ENCODE results near the gene CYP26C1. TPM values are rescaled to one million over a fixed set of nuclear protein-coding genes. Genes with fewer than 3 reads are reported as not detected.

The CYP26C1 gene
- total and polyA plus RNA-seq, 9 of the 15 experiments (the other 6 are each of a cell fraction or from before 2014, with no cell fraction given), result 0.07 to 0.09 (median 0.07) TPM; not detected in 6

DNA sequence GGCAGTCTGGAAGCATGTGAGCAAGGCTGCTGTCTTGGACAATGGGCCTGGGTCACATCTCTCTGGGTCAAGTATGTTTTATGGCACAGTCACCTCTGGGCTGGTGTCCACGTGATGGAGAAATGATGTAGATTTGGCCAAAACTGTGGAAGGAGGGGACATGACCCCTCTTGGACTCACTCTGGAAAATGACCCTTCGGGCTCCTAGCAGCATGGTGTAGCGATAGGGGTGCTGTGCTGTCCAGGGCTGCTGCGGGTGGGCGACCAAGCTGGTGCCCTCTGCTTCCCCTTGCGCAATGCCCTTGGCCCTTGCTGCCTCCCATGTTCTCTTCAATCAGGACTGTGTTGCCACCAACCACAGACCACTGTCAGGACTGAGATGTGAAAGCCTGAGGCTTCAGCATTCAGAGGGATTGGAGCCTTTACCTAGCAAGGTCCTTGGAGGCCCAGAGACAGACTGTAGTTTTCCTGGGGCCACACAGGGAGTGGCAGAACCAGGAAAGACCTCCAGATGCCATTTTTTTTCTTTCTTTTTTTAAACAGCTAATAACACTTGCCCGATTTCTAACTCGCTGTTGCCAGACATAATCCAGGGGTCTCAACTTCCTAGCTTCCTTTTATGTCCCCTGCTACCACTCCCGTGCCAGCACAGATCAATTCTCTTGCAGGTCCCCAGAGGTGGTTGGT is 19.2 kb downstream of the CYP26C1 start:
- in situ Hi-C loops (cut with MboI), result loop anchor here (10.0 kb wide), 1 partner anchor 275 kb away; no protein-coding TSS in a partner anchor
- no peak overlapping the region for H3K4me3 ChIP-seq

More for the DNA sequence above, 19.2 kb downstream of the CYP26C1 start:
- Histone ChIP-seq H3K9me3 (replicated peaks; ENCODE audit: control insufficient read depth, insufficient read depth, low read depth, low read length) (no peaks in the 10 kb centered on the region), H3K4me2 (ENCODE audit: insufficient read depth, low read length) (peak overlapping the region; percentile 12; the same call in 1 of the 2 replicates), H2AFZ (ENCODE audit: low read depth, low read length) (peak overlapping the region; percentile 54; the same call in 1 of the 2 replicates), H3K9me1 (ENCODE audit: control insufficient read depth, insufficient read depth, low read length) (peaks cover 2% of the 10 kb centered on the region), H3K79me2 (ENCODE audit: control insufficient read depth, insufficient read depth, low read length) (no peaks in the 10 kb centered on the region), H3K27me3 (ENCODE audit: control insufficient read depth in 2 of 2, insufficient read depth in 2 of 2, low read length in 2 of 2) (peaks cover 2 to 11% of the 10 kb centered on the region in 2 experiments; a peak in 3 of 5 replicates), H4K20me1 (replicated peaks; ENCODE audit: control insufficient read depth, insufficient read depth, low read length) (no peaks in the 10 kb centered on the region; the same call in 1 of the 2 replicates), H3K4me1 (replicated peaks in 1 of 2; ENCODE audit: control insufficient read depth in 2 of 2, insufficient read depth in 2 of 2, low read length in 2 of 2) (peaks cover 6 to 12% of the 10 kb centered on the region in 2 experiments; a peak in 4 of 5 replicates), H3K27ac (ENCODE audit: extremely low read depth, low read depth, low read length) (no peak overlapping the region), H3K9ac (ENCODE audit: insufficient read depth in 1 of 2, low read depth in 2 of 2, low read length in 2 of 2) (peak overlapping the region in 1 of 2 experiments; percentile 40; a peak in 2 of 4 replicates), H3K36me3 (ENCODE audit: control insufficient read depth, insufficient read depth, low read length) (no peaks in the 10 kb centered on the region)
- 13% methylated on average over 9 of the region's 9 CpGs for WGBS (ENCODE audit: insufficient coverage, low coverage, missing lambda C conversion rate)
- DNase-seq (ENCODE audit: extremely low read depth in 1 of 4, low spot score in 3 of 4), result no peak
- FAIRE-seq, result no peak
- TF ChIP-seq MYBL2 (IDR thresholded peaks at IDR 0.05; ENCODE audit: low read depth) (no peak), MYBL2 (CRISPR knock-in tag; IDR thresholded peaks at IDR 0.05; ENCODE audit: borderline replicate concordance) (no peak), HDAC8 (tag; IDR thresholded peaks at IDR 0.05) (no peak), L3MBTL2 (IDR thresholded peaks at IDR 0.05) (0 out of 2 replicates have a peak, but pooled peaks have one; percentile 2), TCF7 (IDR thresholded peaks at IDR 0.05; ENCODE audit: borderline replicate concordance) (no peak), BCOR (IDR thresholded peaks at IDR 0.05) (no peak), CEBPB (tag; IDR thresholded peaks at IDR 0.05) (peak; percentile 55; the same call in 1 of the 2 replicates), ZNF197 (CRISPR knock-in tag; IDR thresholded peaks at IDR 0.05; ENCODE audit: low read depth) (no peak)
- ChIA-PET CTCF (ENCODE audit: low intra/inter-chr PET ratio) (interaction anchor here (1.2 to 1.4 kb wide), 2 partner anchors 210 to 273 kb away, joined by 3 read pairs; no protein-coding TSS in a partner anchor), POLR2A (no interaction called here)
- no peak for ATAC-seq
- intact Hi-C loops (cut with micrococcal nuclease), result loop anchor here (1.0 to 10.0 kb wide), 4 partner anchors 73 to 485 kb away; partner anchors contain the start of gene KIF11
- BruUV-seq (replicated peaks), result no TSS peak

All from K562 (cell line).